Progenitor cell of endocrine pancreas (in vitro differentiated cells): ENCODE results near the gene USP40. TPM values are rescaled to one million over a fixed set of nuclear protein-coding genes. Genes with fewer than 3 reads are reported as not detected.

Source experiments
- DNase-seq: peaks from one replicate; pipeline ENCODE4 v3.0.0; 2021; ENCODE audit warnings: low spot score; ENCODE audit not compliant: unreplicated experiment
- H3K27ac Mint-ChIP-seq: 2 replicates; pipeline ENCODE4 v1.8.0; 2021; ENCODE audit warnings: mild to moderate bottlenecking, moderate library complexity, mixed read lengths
- H3K27me3 Mint-ChIP-seq: 2 replicates; pipeline ENCODE4 v1.8.0; 2021; ENCODE audit warnings: mixed read lengths
- H3K36me3 Mint-ChIP-seq: 2 replicates; pipeline ENCODE4 v1.8.0; 2022; ENCODE audit warnings: mixed read lengths; ENCODE audit not compliant: insufficient read depth
- H3K4me1 Mint-ChIP-seq: 2 replicates; pipeline ENCODE4 v1.8.0; 2021; ENCODE audit warnings: low read depth, mixed read lengths
- H3K4me3 Mint-ChIP-seq: 2 replicates; pipeline ENCODE4 v1.8.0; 2021; ENCODE audit warnings: low read depth, mild to moderate bottlenecking, moderate library complexity, mixed read lengths
- H3K9me3 Mint-ChIP-seq: 2 replicates; pipeline ENCODE4 v1.8.0; 2021; ENCODE audit warnings: low read depth, mixed read lengths
- CTCF ChIP-seq: fragments of 200-600 bp; sonication (generic); IDR thresholded peaks from one replicate; pipeline ENCODE4 v1.5.0; 2021; ENCODE audit warnings: antibody characterized with exemption, mild to moderate bottlenecking; ENCODE audit not compliant: unreplicated experiment
- total RNA-seq: library from RNA; stranded (reverse); gene quantifications from 2 replicates; pipeline ENCODE4 v1.2.1, GENCODE V29; 2021

The USP40 gene
- total RNA-seq, 1 donor from 2014 or later: 36.9 TPM

GRCh38 chr2:233464531-233465240, 101.9 kb downstream of the USP40 start:
- Mint-ChIP-seq H3K4me1 (no peaks in the 10 kb centered on the region), H3K4me3 (no peak overlapping the region), H3K9me3 (no peaks in the 10 kb centered on the region), H3K27ac (no peak overlapping the region), H3K36me3 (peaks cover 23% of the 10 kb centered on the region), H3K27me3 (no peaks in the 10 kb centered on the region)
- DNase-seq: no peak
- no peak for TF ChIP-seq CTCF

GRCh38 chr2:233464056-233464455, 102.5 kb downstream of the USP40 start:
- TF ChIP-seq CTCF: no peak
- Mint-ChIP-seq H3K9me3 (no peaks in the 10 kb centered on the region), H3K4me1 (no peaks in the 10 kb centered on the region), H3K36me3 (peaks cover 25% of the 10 kb centered on the region), H3K27me3 (no peaks in the 10 kb centered on the region), H3K4me3 (no peak overlapping the region), H3K27ac (no peak overlapping the region)
- DNase-seq: no peak

- Mint-ChIP-seq H3K4me3 (no peak overlapping the region), H3K27ac (no peak overlapping the region), H3K9me3 (no peaks in the 10 kb centered on the region), H3K4me1 (no peaks in the 10 kb centered on the region), H3K27me3 (no peaks in the 10 kb centered on the region), H3K36me3 (peaks cover 24% of the 10 kb centered on the region)
- TF ChIP-seq CTCF: no peak
- no peak for DNase-seq
Observed at GRCh38 chr2:233463586-233463985, 103.0 kb downstream of the USP40 start.

GRCh38 chr2:233462826-233463470, 103.6 kb downstream of the USP40 start:
- H3K36me3 Mint-ChIP-seq: peaks cover 22% of the 10 kb centered on the region

More at GRCh38 chr2:233462826-233463470, 103.6 kb downstream of the USP40 start:
- Mint-ChIP-seq H3K27me3 (no peaks in the 10 kb centered on the region), H3K9me3 (no peaks in the 10 kb centered on the region), H3K4me1 (no peaks in the 10 kb centered on the region), H3K4me3 (no peak overlapping the region), H3K27ac (no peak overlapping the region)
- no peak for DNase-seq
- no peak for TF ChIP-seq CTCF
